Common myeloid progenitor, CD34-positive (primary cell): ENCODE measurements around the gene EHBP1.

Experiments
- CTCF ChIA-PET: fragments of 350-600 bp; sonication (Branson Sonifier 250); formaldehyde crosslinking; loops from one replicate; lab custom pipeline; 2021; ENCODE audit warnings: antibody characterized with exemption; lab: Charles Lee
- POLR2A ChIA-PET: fragments of 350-600 bp; sonication (Branson Sonifier 250); formaldehyde crosslinking; loops from one replicate; lab custom pipeline; 2021; ENCODE audit warnings: antibody characterized with exemption; lab: Charles Lee
- DNase-seq, 3 donors: peaks; one replicate each; pipeline versions ENCODE4 v3.0.0 to v3.0.0-alpha.2; 2013
- H3K27ac ChIP-seq, 2 experiments: 1 replicate in 1 of 2; 2 replicates in 1 of 2; pipeline ENCODE4 v1.7.0; 2013; ENCODE audit warnings: inconsistent platforms in 2 of 2, low read length in 2 of 2, mild to moderate bottlenecking in 2 of 2, low read depth in 1 of 2, moderate library complexity in 1 of 2; ENCODE audit not compliant: severe bottlenecking in 2 of 2, insufficient read depth in 1 of 2, poor library complexity in 1 of 2
- H3K27me3 ChIP-seq, 5 experiments: replicated peaks in 2 of 5; 1 replicate in 3 of 5; 2 replicates in 2 of 5; pipeline versions ENCODE4 v1.6.1 to v1.7.0; 2013; ENCODE audit warnings: low read length in 4 of 5, mild to moderate bottlenecking in 2 of 5, moderate library complexity in 2 of 5, inconsistent platforms in 1 of 5; ENCODE audit not compliant: insufficient read depth in 5 of 5, control insufficient read depth in 4 of 5
- H3K36me3 ChIP-seq, 4 experiments: 1 replicate in 2 of 4; 2 replicates in 2 of 4; pipeline versions ENCODE4 v1.6.1 to v1.7.0; 2013; ENCODE audit warnings: low read length in 3 of 4, control low read depth in 1 of 4, mild to moderate bottlenecking in 1 of 4; ENCODE audit not compliant: control insufficient read depth in 4 of 4, insufficient read depth in 4 of 4
- H3K4me1 ChIP-seq, 4 experiments: 1 replicate in 3 of 4; 2 replicates in 1 of 4; pipeline versions ENCODE4 v1.6.1 to v1.7.1; 2013; ENCODE audit warnings: low read length in 3 of 4, mild to moderate bottlenecking in 3 of 4, control low read depth in 1 of 4, inconsistent platforms in 1 of 4, moderate library complexity in 1 of 4; ENCODE audit not compliant: control insufficient read depth in 4 of 4, insufficient read depth in 4 of 4; ENCODE audit errors: control extremely low read depth in 1 of 4
- H3K4me3 ChIP-seq, 7 experiments: 1 replicate in 4 of 7; 2 replicates in 3 of 7; pipeline versions ENCODE4 v1.5.1 to v1.7.0; 2013; ENCODE audit warnings: mild to moderate bottlenecking in 7 of 7, low read length in 6 of 7, moderate library complexity in 6 of 7, inconsistent platforms in 2 of 7, low read depth in 2 of 7, control low read depth in 1 of 7; ENCODE audit not compliant: insufficient read depth in 4 of 7, control insufficient read depth in 1 of 7; ENCODE audit errors: extremely low read depth in 1 of 7
- H3K9me3 ChIP-seq, 5 experiments: 1 replicate in 4 of 5; 2 replicates in 1 of 5; pipeline versions ENCODE4 v1.6.1 to v1.7.1; 2013; ENCODE audit warnings: low read length in 4 of 5, mild to moderate bottlenecking in 2 of 5, inconsistent platforms in 1 of 5, low read depth in 1 of 5, moderate library complexity in 1 of 5; ENCODE audit not compliant: control insufficient read depth in 4 of 5, insufficient read depth in 2 of 5; ENCODE audit errors: control extremely low read depth in 1 of 5
- WGBS: methylation state at CpG from one replicate; pipeline ENCODE4 v1.1.5; 2013; ENCODE audit not compliant: insufficient coverage; 5-methylcytosine and 5-hydroxymethylcytosine counted together

Gene EHBP1

DNA sequence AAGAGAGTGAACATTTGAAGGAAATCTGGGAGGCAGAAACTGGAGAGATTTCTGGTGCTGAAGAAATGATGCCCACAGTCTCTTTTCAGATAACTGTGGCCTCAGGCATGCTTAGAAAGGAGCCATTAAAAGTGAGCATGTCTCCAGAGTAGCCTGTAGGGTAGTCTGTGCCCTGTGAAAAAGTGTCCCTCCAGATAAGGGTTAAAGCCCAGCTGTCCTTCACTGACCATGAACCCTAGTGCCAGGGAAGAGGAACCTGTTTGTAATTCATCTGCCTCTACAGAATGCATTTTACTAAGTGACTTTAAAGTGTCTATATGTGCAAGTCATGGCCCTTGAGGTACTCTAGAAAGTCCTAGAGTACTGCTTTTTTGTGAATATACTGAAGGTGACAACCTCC, 30.5 kb upstream of the EHBP1 start:
- no peaks in the 10 kb centered on the region for H3K36me3 ChIP-seq
- H3K4me1 ChIP-seq: no peaks in the 10 kb centered on the region
- ChIA-PET POLR2A (no interaction called here), CTCF (no interaction called here)
- H3K27ac ChIP-seq: no peak overlapping the region
- no peak for DNase-seq
- no peaks in the 10 kb centered on the region for H3K27me3 ChIP-seq
- no peaks in the 10 kb centered on the region for H3K9me3 ChIP-seq
- no peak overlapping the region for H3K4me3 ChIP-seq

DNA sequence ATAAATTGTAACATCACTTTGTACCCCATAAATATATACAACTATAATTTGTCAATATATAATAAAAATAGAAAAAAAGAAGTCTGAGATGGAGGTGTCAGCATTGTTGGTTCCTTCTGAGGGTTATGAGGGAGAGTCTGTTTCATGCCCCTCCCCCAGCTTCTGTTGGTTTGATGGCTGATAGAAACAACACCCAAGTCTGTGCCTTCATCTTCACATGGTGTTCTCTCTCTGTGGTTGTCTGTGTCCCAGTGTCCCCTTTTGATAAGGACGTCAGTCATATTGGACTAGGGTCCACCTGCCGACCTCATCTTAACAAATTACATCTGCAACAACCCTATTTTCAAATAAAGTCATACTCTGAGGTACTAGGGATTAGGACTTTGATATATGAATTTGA, 20.3 kb upstream of the EHBP1 start:
- no peaks in the 10 kb centered on the region for H3K27me3 ChIP-seq
- no peak overlapping the region for H3K27ac ChIP-seq
- WGBS: no CpG with 5 or more reads among the region's 2 CpGs
- no peak for DNase-seq
- no peaks in the 10 kb centered on the region for H3K36me3 ChIP-seq
- no peak overlapping the region for H3K4me3 ChIP-seq
- ChIA-PET POLR2A (no interaction called here), CTCF (interaction anchor here (1.3 to 1.5 kb wide), 2 partner anchors 9 to 15 kb away, joined by 4 to 5 read pairs; no protein-coding TSS in a partner anchor)
- no peaks in the 10 kb centered on the region for H3K9me3 ChIP-seq
- no peaks in the 10 kb centered on the region for H3K4me1 ChIP-seq

DNA sequence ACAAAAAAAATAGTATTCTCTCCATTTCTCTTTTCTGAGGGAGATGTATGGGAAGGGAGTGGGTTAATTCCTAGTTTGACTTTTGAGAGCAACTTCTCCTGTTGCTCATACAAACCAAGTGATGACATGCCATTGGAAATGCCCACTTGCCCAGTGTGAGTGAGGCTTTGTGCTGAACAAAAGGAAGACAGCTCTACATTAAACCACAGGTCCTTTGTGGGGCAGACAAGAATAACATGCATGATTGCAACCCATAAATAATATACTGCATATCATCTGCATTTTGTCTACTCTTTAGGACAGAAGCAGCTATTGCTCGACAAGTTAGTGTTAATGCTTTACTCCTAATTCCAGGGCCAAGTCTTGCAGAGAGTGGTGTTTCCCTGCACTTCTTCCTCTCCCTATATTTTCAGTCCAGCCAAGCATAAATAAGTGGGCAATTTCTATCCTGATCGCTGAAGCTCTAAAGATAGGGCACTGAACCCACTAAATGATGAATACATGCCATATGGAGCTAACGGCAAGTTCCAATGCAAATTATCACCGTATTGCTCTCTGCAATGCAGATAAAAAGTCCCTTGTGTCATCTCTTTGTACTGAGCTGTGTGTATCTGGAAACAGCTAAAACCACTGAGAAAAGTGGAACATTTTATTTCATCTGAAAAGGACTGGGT, 19.4 kb upstream of the EHBP1 start:
- CTCF ChIA-PET: interaction anchor here (1.5 kb wide), 1 partner anchor 14 kb away, joined by 5 read pairs; no protein-coding TSS in a partner anchor

DNA sequence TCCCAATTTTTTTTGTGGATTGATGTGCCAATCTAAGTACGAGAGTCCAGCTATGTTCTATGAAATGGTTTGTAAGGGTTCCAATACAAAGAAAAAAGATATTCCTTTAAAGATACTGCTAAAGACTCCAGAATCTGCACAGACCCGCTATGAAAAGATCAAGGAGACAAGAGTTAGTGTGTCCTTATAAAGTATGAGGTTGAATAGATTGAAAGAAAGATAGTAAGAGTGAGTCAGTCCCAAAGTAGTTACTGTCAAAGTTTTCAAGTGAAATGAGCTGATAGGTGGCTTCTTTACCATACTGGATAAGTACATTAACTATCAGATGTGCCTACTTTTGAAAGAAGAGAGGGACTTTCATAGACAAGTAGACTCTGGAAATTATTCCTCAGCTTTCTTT, 17.9 kb upstream of the EHBP1 start:
- no peaks in the 10 kb centered on the region for H3K36me3 ChIP-seq
- no peaks in the 10 kb centered on the region for H3K27me3 ChIP-seq
- H3K4me3 ChIP-seq: no peak overlapping the region
- no peaks in the 10 kb centered on the region for H3K9me3 ChIP-seq
- no peaks in the 10 kb centered on the region for H3K4me1 ChIP-seq
- 83% methylated on average over 1 of the region's 2 CpGs for WGBS
- ChIA-PET CTCF (no interaction called here), POLR2A (interaction anchor here (0.5 kb wide), 1 partner anchor 9 kb away, joined by 4 read pairs; no protein-coding TSS in a partner anchor)
- no peak for DNase-seq
- H3K27ac ChIP-seq: no peak overlapping the region

More for the DNA sequence above, 19.4 kb upstream of the EHBP1 start:
- 96% methylated on average over 4 of the region's 4 CpGs for WGBS
- Histone ChIP-seq H3K4me3 (no peak overlapping the region), H3K36me3 (no peaks in the 10 kb centered on the region), H3K9me3 (no peaks in the 10 kb centered on the region), H3K27me3 (no peaks in the 10 kb centered on the region), H3K4me1 (no peaks in the 10 kb centered on the region), H3K27ac (no peak overlapping the region)
- no peak for DNase-seq
- POLR2A ChIA-PET: no interaction called here

DNA sequence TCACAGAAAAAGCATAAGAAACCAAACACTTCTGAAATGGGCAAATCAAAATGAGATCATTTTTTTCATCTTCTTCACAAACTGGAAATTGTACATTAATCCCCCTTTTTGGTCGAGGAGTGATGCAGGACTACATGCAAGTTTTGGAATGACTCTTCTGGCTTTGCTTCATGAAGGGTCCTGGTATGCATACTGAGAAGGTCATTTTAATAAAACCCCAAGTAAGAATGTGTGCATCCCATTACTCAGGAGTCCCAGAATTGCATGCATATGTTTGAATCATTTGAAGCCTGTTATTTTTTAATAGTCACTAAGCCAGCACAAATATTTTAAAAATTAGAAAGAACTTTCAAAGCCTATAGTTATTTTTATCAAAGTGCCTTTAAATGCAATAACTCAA, 16.7 kb upstream of the EHBP1 start:
- Histone ChIP-seq H3K27me3 (no peaks in the 10 kb centered on the region), H3K4me1 (no peaks in the 10 kb centered on the region), H3K36me3 (no peaks in the 10 kb centered on the region), H3K27ac (no peak overlapping the region), H3K9me3 (no peaks in the 10 kb centered on the region), H3K4me3 (no peak overlapping the region)
- DNase-seq: no peak
- ChIA-PET CTCF (no interaction called here), POLR2A (no interaction called here)
- WGBS: 86% methylated on average over 1 of the region's 1 CpG

DNA sequence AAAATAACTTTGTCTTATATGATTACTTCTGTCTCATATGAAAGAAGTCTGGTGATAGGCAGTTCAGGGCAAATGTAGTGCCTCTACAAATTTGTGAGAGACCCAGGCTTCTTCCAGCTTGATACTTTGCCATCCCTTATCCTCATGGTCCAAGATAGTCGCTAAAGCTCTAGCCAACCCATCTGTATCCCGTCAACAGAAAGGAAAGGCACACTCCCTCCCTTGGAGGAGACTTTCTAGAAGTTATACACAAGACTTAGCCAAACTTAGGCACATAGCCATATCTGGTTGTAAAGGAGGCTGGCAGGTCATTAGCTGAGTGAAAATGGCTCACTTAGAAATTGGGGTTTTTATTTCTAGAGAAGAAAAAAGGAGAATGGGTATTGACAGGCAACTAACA, 14.3 kb upstream of the EHBP1 start:
- ChIA-PET POLR2A (interaction anchor here (0.8 kb wide), 1 partner anchor 15 kb away, joined by 3 read pairs; no protein-coding TSS in a partner anchor), CTCF (no interaction called here)
- DNase-seq: no peak
- no peaks in the 10 kb centered on the region for H3K9me3 ChIP-seq
- H3K27ac ChIP-seq: no peak overlapping the region
- no peak overlapping the region for H3K4me3 ChIP-seq
- H3K4me1 ChIP-seq: no peaks in the 10 kb centered on the region
- WGBS: 100% methylated on average over 1 of the region's 2 CpGs
- H3K36me3 ChIP-seq: no peaks in the 10 kb centered on the region
- no peaks in the 10 kb centered on the region for H3K27me3 ChIP-seq

DNA sequence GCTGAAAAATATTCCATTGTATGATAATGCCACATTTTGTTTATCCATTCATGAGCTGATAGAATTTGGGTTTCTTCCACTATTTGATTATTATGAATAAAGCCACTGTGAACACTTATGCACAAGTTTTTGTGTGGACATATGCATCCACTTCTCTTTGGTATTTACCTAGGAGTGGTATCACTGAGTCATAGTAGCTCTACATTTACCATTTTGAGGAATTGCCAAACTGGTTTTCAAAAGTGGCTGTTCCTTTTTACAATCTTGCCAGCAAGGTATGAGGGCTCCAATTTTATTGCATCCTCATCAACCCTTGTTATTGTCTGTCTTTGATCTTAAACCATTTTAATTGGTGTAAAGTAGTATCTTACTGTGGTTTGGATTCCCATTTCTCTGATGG, 13.3 kb upstream of the EHBP1 start:
- CTCF ChIA-PET: no interaction called here
- Histone ChIP-seq H3K4me3 (no peak overlapping the region), H3K4me1 (no peaks in the 10 kb centered on the region), H3K27me3 (no peaks in the 10 kb centered on the region), H3K27ac (no peak overlapping the region), H3K36me3 (no peaks in the 10 kb centered on the region), H3K9me3 (no peaks in the 10 kb centered on the region)
- POLR2A ChIA-PET: no interaction called here
- DNase-seq: no peak
